Neural progenitor cell (in vitro differentiated cells): ENCODE results near the gene SALL1. TPM values are rescaled to one million over a fixed set of nuclear protein-coding genes. Genes with fewer than 3 reads are reported as not detected.

Source experiments
- DNase-seq: peaks from one replicate; pipeline ENCODE4 v3.0.0-alpha.2; 2016; ENCODE audit warnings: low spot score
- H2AFZ ChIP-seq: fragments of 200-600 bp; sonication (generic); replicated peaks from 2 replicates; pipeline ENCODE4 v1.6.1; 2016; ENCODE audit warnings: antibody characterized with exemption
- H3F3A ChIP-seq: fragments of 200-600 bp; sonication (generic); 2 replicates; pipeline ENCODE4 v1.6.1; 2016; ENCODE audit warnings: antibody characterized with exemption, low read depth
- H3K27ac ChIP-seq: fragments of 200-600 bp; sonication (generic); 2 replicates; pipeline ENCODE4 v1.5.1; 2016; ENCODE audit warnings: mild to moderate bottlenecking
- H3K27me3 ChIP-seq: fragments of 200-600 bp; sonication (generic); 2 replicates; pipeline ENCODE4 v1.6.1; 2016; ENCODE audit warnings: mild to moderate bottlenecking, moderate library complexity
- H3K36me3 ChIP-seq: fragments of 200-600 bp; sonication (generic); 2 replicates; pipeline ENCODE4 v1.5.1; 2016
- H3K4me1 ChIP-seq: fragments of 200-600 bp; sonication (generic); 2 replicates; pipeline ENCODE4 v1.6.1; 2016; ENCODE audit warnings: mixed run types
- H3K4me2 ChIP-seq: fragments of 200-600 bp; sonication (generic); 2 replicates; pipeline ENCODE4 v1.6.1; 2016
- H3K4me3 ChIP-seq: fragments of 200-600 bp; sonication (generic); 2 replicates; pipeline ENCODE4 v1.5.1; 2016
- H3K79me2 ChIP-seq: fragments of 200-600 bp; sonication (generic); 2 replicates; pipeline ENCODE4 v1.6.1; 2016; ENCODE audit warnings: low read depth
- H3K9ac ChIP-seq: fragments of 200-600 bp; sonication (generic); 2 replicates; pipeline ENCODE4 v1.6.1; 2016
- H3K9me3 ChIP-seq: fragments of 200-600 bp; sonication (generic); 2 replicates; pipeline ENCODE4 v1.5.1; 2016; ENCODE audit warnings: low read depth
- H4K20me1 ChIP-seq: fragments of 200-600 bp; sonication (generic); 2 replicates; pipeline ENCODE4 v1.6.1; 2016; ENCODE audit warnings: low read depth
- H3K27ac Mint-ChIP-seq: 3 replicates; pipeline ENCODE4 v1.8.0; 2021; ENCODE audit warnings: mixed read lengths
- H3K27me3 Mint-ChIP-seq: 2 replicates; pipeline ENCODE4 v1.8.0; 2022; ENCODE audit warnings: low read depth, mild to moderate bottlenecking, inconsistent platforms, moderate library complexity, mixed read lengths; ENCODE audit not compliant: insufficient read depth
- H3K36me3 Mint-ChIP-seq: 3 replicates; pipeline ENCODE4 v1.8.0; 2021; ENCODE audit warnings: mixed read lengths
- H3K4me1 Mint-ChIP-seq: 3 replicates; pipeline ENCODE4 v1.8.0; 2021; ENCODE audit warnings: mixed read lengths
- H3K4me3 Mint-ChIP-seq: 3 replicates; pipeline ENCODE4 v1.8.0; 2021; ENCODE audit warnings: mild to moderate bottlenecking, moderate library complexity, mixed read lengths
- H3K9me3 Mint-ChIP-seq: 3 replicates; pipeline ENCODE4 v1.8.0; 2020; ENCODE audit warnings: mixed read lengths
- EZH2 ChIP-seq: fragments of 200-600 bp; sonication (generic); IDR thresholded peaks from 2 replicates; pipeline ENCODE4 v1.6.1; 2017; ENCODE audit warnings: antibody characterized with exemption, mild to moderate bottlenecking, moderate library complexity
- EZH2phosphoT487 ChIP-seq: fragments of 200-600 bp; sonication (generic); IDR thresholded peaks from 2 replicates; pipeline ENCODE4 v1.6.1; 2017; ENCODE audit warnings: antibody characterized with exemption
- total RNA-seq: library from RNA; depleted of rRNA; stranded (reverse); fragments of >200 nt; gene quantifications from 2 replicates; pipeline ENCODE4 v1.2.3, GENCODE V29; 2015; ENCODE audit warnings: low replicate concordance
- TF ChIP-seq, protein P1 (sequence below): fragments of 200-600 bp; sonication (generic); IDR thresholded peaks from 2 replicates; pipeline ENCODE4 v1.5.1; 2017; ENCODE audit warnings: antibody characterized with exemption, mild to moderate bottlenecking

The SALL1 gene
- total RNA-seq, 1 donor from 2014 or later = 50.3 TPM

DNA sequence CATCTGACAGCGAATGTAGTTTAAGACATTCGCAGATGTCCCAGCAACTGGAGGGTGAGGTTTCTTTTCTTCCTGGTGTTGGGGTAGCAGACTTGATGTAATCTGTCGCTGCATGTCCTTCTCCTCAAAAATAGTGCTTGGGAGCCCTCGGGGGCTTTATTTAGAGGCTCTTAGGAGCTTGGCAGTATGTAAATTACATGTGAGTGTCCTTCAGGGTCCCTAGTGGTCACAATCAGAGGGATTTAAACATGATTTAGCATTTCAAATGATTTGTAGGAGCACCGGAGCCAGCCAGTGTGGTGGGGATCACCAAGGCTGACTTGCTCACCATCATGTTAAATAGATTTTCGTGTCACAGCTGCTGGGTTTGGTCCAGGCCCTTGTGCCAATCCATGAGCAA lies 8.8 kb upstream of the SALL1 start:
- H3K9me3 Mint-ChIP-seq = no peaks in the 10 kb centered on the region
- TF ChIP-seq, protein P1, sequence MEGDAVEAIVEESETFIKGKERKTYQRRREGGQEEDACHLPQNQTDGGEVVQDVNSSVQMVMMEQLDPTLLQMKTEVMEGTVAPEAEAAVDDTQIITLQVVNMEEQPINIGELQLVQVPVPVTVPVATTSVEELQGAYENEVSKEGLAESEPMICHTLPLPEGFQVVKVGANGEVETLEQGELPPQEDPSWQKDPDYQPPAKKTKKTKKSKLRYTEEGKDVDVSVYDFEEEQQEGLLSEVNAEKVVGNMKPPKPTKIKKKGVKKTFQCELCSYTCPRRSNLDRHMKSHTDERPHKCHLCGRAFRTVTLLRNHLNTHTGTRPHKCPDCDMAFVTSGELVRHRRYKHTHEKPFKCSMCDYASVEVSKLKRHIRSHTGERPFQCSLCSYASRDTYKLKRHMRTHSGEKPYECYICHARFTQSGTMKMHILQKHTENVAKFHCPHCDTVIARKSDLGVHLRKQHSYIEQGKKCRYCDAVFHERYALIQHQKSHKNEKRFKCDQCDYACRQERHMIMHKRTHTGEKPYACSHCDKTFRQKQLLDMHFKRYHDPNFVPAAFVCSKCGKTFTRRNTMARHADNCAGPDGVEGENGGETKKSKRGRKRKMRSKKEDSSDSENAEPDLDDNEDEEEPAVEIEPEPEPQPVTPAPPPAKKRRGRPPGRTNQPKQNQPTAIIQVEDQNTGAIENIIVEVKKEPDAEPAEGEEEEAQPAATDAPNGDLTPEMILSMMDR = peak; percentile 22
- no peak for TF ChIP-seq EZH2phosphoT487
- H3F3A ChIP-seq = peaks cover 21% of the 10 kb centered on the region
- H3K4me3 Mint-ChIP-seq = no peak overlapping the region
- no peak overlapping the region for H3K27ac ChIP-seq
- H4K20me1 ChIP-seq = no peaks in the 10 kb centered on the region
- H3K27ac Mint-ChIP-seq = no peak overlapping the region
- H3K9ac ChIP-seq = no peak overlapping the region
- no peak overlapping the region for H3K4me3 ChIP-seq
- H3K9me3 ChIP-seq = no peaks in the 10 kb centered on the region
- peaks cover 24% of the 10 kb centered on the region for H3K27me3 ChIP-seq
- H2AFZ ChIP-seq = no peak overlapping the region
- DNase-seq = peak; percentile 20
- H3K79me2 ChIP-seq = peaks cover 17% of the 10 kb centered on the region
- no peaks in the 10 kb centered on the region for H3K36me3 ChIP-seq
- H3K4me1 ChIP-seq = peaks cover 28% of the 10 kb centered on the region
- H3K4me1 Mint-ChIP-seq = peaks cover 27% of the 10 kb centered on the region
- no peaks in the 10 kb centered on the region for H3K36me3 Mint-ChIP-seq
- no peak overlapping the region for H3K4me2 ChIP-seq
- peaks cover 21% of the 10 kb centered on the region for H3K27me3 Mint-ChIP-seq

DNA sequence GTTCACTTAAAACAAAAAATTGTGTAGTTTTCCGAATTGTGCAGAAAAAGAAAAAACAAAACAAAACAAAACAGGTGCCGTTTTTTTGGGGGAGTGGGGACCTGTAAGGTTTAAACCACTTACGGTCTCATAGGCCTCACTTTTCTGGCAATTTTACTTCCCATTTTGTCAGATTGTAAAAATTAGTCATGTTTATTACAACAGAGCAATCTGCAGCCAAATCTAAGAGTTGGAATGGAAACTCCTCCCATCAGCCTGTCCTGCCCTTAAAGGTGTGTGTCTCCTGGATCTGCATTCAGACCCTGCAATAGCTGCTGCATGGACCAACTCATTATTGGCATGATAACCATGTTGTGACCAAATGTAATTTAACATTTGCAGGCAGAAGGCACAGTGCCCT lies 8.2 kb upstream of the SALL1 start:
- H3K4me1 ChIP-seq = peaks cover 30% of the 10 kb centered on the region
- Mint-ChIP-seq H3K4me1 (peaks cover 30% of the 10 kb centered on the region), H3K27ac (no peak overlapping the region), H3K27me3 (peaks cover 22% of the 10 kb centered on the region), H3K9me3 (no peaks in the 10 kb centered on the region), H3K36me3 (no peaks in the 10 kb centered on the region), H3K4me3 (no peak overlapping the region)
- H3K4me2 ChIP-seq = no peak overlapping the region
- peaks cover 27% of the 10 kb centered on the region for H3F3A ChIP-seq
- no peak overlapping the region for H2AFZ ChIP-seq
- H3K79me2 ChIP-seq = peaks cover 23% of the 10 kb centered on the region
- H3K27ac ChIP-seq = no peak overlapping the region
- TF ChIP-seq EZH2phosphoT487 (no peak), EZH2 (no peak)
- TF ChIP-seq, protein P1 = no peak
- no peaks in the 10 kb centered on the region for H3K9me3 ChIP-seq
- H3K9ac ChIP-seq = no peak overlapping the region
- no peaks in the 10 kb centered on the region for H3K36me3 ChIP-seq
- H3K4me3 ChIP-seq = no peak overlapping the region
- DNase-seq = no peak
- peaks cover 24% of the 10 kb centered on the region for H3K27me3 ChIP-seq
- no peaks in the 10 kb centered on the region for H4K20me1 ChIP-seq

DNA sequence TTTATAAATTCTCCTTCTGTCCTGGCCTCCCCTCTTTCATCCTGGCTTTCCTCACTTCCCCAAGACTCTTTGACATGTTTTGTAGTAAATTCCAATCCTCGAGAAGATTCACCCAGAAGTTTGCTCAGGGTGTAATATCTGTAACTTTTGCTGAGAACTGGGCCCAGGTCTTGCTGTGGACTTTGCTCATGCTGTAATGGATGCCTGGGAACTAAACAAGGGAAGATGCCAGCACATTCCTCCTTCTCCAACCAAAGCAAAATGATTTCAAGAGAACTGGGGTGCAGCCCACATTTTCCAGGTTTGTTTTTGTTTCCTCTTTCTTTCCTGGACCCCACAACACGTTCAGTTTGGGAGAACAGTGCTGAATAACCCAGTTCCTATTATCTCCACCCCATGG lies 6.6 kb upstream of the SALL1 start:
- peaks cover 24% of the 10 kb centered on the region for H3K27me3 ChIP-seq
- H3K4me1 Mint-ChIP-seq = peaks cover 42% of the 10 kb centered on the region

More for the DNA sequence above, 6.6 kb upstream of the SALL1 start:
- Histone ChIP-seq H2AFZ (no peak overlapping the region), H3K27ac (no peak overlapping the region), H3K9me3 (no peaks in the 10 kb centered on the region), H3K4me3 (no peak overlapping the region), H3K4me2 (peak overlapping the region; percentile 98), H3K4me1 (peaks cover 26% of the 10 kb centered on the region), H3F3A (peaks cover 41% of the 10 kb centered on the region), H3K36me3 (no peaks in the 10 kb centered on the region), H3K9ac (no peak overlapping the region), H4K20me1 (no peaks in the 10 kb centered on the region), H3K79me2 (peaks cover 39% of the 10 kb centered on the region)
- peaks cover 36% of the 10 kb centered on the region for H3K27me3 Mint-ChIP-seq
- H3K9me3 Mint-ChIP-seq = no peaks in the 10 kb centered on the region
- H3K36me3 Mint-ChIP-seq = no peaks in the 10 kb centered on the region
- no peak overlapping the region for H3K27ac Mint-ChIP-seq
- no peak for TF ChIP-seq EZH2phosphoT487
- TF ChIP-seq EZH2 = no peak
- TF ChIP-seq, protein P1 = no peak
- no peak overlapping the region for H3K4me3 Mint-ChIP-seq
- no peak for DNase-seq
